HG02970 (cell line): ENCODE results near the gene SRCAP.

Experiments used
- ATAC-seq: cut with Tn5 transposase; IDR thresholded peaks from one replicate; pipeline ENCODE4 v1.9.1; 2021; ENCODE audit warnings: mild to moderate bottlenecking, moderate library complexity, moderate number of reproducible peaks; ENCODE audit not compliant: unreplicated experiment, low FRiP score

The SRCAP gene

DNA sequence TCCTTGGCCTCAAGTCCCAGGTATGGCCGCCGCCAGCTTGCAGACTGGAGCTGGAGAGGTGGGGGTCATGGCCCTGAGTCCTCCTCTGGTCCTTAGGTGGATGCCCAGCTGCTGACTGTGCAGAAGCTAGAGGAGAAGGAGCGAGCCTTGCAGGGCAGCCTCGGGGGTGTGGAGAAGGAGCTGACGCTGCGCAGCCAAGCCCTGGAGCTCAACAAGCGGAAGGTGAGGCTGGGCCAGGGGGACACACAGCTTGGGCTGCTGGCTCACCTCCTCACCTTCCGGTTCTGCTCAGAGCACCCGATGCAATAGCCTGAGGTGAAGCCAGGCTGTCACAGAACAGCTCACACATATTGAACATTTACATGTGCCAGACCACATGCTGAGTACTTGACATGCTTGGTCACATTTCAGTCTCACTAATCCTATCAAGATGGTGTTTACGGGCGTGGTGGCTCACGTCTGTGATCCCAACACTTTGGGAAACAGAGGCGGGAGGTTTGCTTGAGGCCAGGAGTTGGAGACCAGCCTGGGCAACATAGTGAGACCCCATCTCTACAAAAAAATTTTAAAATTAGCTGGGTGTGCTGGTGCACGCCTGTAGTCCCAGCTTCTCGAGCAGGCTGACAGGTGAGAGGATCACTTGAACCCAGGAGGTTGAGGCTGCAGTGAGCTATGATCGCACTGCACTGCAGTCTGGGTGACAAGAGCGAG lies 70.6 kb downstream of the SRCAP start:
- ATAC-seq = no peak

DNA sequence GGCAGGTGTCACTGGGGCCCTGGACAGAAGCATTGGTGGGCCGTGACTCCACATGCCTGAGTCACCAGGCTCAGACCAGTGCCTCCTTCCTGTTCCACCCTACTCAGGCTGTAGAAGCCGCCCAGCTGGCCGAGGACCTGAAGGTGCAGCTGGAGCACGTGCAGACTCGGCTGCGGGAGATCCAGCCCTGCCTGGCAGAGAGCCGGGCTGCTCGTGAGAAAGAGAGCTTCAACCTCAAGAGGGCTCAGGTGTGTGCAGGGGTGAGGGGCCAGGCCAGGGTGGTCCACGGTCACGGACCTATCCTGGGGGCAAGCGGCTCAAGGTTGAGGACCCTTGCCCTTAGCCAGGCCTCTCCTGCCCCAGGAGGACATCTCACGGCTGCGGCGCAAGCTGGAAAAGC lies 72.8 kb downstream of the SRCAP start:
- no peak for ATAC-seq

DNA sequence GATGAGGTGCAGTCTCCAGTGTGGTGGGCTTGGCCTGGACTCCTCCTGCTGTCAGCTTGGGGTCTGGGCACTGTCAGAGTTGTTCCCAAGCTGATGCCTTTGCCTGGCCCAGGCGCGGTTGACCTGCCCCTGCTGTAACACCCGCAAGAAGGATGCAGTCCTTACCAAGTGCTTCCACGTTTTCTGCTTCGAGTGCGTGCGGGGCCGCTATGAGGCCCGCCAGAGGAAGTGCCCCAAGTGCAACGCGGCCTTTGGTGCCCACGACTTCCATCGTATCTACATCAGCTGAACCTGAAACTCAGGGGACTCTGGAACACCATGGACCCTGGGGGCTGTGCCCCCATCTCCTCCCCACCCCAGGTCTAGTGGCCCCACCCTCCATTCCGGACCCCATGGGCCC lies 74.9 kb downstream of the SRCAP start:
- no peak for ATAC-seq

DNA sequence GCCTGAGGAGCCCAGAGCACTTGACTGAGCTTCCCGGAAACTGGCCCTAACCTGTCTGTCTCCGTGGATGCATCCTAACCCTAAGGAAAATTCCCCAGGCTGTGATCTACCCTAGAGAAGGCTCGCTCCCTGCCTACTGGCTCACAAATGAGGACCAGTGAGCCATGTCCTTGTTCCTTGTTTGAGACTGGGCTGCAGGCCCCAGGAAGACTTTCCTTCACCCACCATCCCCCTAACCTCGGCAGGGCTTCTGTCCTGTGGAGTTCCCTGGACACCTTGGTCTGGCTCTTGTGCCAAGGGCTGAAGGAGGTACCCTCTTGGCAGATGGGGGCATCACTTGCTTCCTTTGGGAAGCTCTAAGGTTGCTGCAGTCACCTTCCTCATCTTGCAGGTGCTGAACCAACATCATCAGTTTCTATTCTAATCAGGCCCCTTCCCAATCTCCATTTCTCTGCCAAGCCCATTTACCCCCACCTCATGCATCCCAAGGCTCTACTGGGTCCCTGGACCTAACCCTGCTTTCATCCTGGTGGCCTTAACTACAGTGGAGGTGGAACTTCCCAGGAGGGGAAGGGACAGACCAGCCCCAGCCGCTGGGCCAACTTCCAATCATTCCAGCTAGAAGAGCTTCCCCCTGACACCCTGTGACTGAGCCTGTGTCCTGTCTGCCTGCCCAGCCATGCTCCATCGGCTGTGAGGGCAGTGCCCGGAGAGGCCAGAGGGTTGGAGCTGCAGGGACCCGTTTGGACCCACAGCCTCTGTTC lies 75.6 kb downstream of the SRCAP start:
- no peak for ATAC-seq

DNA sequence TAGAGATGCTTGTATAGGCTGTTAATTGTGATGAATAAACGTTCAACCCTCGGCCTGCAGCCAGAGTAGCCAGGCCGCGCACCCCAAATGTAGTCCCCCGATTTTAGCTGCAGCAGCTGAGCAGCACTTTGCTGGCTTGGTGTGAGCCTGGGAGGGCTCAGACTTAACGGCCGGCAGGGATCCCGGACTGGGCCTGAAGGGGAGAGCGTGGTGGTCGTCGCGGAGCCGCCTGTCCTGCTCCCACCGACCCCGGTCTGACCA lies 76.1 kb downstream of the SRCAP start:
- no peak for ATAC-seq

DNA sequence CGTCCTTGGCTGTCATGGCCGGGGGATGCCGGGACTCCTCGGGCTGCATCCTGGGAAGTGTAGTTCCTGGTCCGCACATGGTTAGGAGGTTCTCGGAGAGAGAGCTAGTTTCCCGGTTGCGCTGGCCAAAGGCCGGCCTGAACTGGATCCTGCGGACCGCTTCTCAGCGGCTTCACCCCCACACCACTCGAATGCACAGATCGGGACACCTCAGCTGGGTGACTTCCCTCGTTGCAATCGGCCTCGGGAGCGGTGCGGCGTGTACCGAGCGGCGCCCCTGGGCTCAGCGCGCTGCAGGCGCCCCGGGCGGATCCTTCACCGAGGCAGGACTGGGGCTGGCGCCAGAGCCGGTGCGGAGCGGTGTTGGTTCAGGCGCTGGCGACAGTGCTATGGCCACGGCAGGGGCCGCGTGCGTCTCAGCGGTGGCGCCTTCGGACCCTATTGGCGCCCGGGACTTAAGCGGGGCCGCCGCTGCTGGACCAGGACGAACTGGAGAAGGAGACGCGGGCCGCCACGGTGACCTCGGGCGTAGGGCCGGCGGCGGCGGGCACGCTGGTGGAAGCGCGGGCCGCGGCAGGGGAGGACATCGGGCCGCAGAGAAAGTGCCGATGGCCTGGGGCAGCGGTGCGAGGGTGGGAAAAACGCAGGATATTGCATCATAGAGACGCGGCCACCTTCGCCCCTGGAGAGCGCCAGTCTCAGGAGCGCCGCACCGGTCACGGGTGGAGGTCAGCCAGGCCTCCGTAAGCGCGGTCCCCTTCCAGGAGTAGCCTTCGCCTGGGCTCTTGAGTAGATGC lies 76.6 kb downstream of the SRCAP start:
- ATAC-seq = no peak

DNA sequence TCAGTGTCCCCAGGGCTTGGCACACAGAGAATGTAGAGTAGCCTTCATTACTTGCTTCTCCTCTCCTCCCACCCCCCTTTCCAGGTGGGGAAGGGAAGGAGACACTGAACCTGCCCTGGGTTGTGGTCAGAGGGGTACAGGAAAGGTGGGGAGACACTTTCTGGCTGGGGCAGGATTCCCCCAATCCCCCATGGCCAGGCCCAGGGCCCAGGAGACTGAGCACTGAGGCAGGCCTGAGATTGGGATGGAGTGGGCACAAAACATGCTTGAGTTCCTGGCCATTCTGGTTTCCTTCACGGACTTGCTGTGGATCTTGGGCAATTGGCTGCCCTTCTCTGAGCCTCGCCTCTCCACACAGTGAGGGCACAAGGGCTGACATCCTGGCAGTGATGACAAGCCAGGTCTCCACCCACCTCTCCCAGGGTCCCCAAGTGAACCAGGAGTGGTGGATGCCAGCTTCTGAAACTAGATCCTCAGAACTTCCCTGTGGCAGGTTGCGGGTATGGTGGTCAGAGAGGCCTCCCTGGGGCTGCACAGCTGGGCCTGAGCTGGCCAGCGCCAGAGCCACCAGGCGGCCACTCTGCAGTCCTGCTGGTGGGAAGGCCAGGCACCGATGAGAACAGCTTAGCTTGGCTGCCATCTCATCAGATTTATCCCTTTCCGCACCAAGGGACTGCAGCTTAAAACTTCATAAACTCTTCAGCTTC lies 78.8 kb downstream of the SRCAP start:
- no peak for ATAC-seq

DNA sequence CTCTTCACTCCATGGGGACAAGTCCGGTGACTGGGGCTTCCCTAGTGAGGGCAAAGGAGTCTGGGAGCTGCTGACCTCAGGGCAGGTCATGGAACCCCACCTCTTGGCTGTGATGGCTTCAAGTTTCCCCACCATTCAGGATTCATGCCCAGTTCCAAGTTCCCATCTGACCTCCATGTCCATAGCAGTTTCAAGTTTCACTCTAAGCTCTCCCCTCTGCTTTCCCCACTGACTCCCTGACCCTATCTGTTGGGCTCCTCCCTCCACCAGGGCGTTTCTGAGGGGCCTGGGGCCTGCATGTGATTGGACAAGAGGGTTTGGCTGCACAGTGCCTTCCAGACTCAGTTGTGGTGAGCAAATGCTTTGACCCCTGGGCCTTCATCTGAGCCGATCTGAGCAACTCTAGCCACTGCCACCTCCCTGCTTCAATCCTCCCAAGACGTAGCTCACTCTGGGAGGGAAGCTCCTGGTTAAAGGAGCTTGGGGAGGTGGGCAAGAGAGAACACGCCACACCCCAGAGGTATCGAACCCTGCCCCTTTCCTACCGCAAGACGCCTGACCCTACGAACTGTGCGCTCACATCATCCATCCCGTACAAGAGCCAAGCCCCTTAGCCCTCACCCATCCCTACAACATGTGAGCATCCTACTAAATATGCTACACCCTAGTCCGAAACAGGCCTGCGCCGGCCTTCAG lies 79.7 kb downstream of the SRCAP start:
- ATAC-seq = no peak

DNA sequence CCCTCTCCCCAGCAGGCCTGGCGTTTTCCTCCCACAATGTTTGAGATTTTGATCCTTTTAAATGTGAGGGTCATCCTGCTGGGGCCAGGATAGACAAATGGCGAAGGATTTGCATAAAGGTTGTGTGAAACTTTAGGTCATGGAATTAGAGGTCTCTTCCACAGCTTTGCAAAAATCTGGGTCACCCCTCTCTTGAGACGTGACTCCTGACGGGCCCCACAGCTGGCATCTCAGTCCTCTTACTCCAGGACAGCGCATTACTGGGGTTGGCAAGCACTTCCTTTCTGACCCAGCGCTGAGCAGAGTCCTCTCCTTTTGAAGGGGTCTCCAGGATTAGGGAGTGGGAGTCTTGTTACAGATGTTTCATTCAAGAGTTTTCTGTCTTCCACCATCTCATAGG lies 80.6 kb downstream of the SRCAP start:
- ATAC-seq = no peak

DNA sequence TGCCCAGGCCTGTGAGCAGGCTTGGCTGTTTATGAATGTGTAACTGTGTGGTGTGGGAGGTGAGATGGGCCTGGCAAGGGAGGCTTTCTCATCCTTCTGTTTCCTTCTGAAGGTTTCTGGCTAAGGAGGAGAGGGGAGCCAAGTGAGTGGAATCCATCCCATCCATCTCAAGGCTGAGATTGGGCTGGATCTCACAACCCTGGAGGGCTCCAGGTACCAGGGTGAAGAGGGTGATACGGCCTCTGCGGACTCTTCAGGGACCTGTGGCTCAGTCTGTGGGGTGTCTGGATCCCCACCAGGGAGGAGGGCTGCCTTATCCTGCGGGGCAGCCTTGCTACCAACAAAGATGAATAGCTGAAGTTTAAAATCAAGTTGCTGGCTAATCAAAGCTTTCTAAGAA lies 81.0 kb downstream of the SRCAP start:
- no peak for ATAC-seq

DNA sequence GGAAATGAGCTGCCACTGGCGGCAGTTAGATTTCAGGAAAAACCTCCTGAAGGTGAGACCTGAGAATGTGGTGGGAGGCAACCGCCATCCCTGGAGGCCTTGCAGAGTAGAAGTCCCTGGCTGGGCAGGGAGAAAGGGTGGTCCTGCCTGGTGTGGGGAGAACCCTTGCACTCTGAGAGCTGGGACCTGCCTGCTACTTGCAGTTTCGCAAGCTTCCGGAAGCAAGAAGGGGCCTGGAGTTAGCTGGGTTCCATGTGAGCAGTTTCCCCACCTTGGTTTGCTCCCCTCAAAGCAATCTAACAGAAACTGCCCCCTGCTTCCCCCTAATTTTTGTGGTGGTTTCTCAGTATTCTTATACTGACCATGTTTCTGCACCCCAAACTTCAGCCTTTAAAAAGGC lies 81.6 kb downstream of the SRCAP start:
- no peak for ATAC-seq

DNA sequence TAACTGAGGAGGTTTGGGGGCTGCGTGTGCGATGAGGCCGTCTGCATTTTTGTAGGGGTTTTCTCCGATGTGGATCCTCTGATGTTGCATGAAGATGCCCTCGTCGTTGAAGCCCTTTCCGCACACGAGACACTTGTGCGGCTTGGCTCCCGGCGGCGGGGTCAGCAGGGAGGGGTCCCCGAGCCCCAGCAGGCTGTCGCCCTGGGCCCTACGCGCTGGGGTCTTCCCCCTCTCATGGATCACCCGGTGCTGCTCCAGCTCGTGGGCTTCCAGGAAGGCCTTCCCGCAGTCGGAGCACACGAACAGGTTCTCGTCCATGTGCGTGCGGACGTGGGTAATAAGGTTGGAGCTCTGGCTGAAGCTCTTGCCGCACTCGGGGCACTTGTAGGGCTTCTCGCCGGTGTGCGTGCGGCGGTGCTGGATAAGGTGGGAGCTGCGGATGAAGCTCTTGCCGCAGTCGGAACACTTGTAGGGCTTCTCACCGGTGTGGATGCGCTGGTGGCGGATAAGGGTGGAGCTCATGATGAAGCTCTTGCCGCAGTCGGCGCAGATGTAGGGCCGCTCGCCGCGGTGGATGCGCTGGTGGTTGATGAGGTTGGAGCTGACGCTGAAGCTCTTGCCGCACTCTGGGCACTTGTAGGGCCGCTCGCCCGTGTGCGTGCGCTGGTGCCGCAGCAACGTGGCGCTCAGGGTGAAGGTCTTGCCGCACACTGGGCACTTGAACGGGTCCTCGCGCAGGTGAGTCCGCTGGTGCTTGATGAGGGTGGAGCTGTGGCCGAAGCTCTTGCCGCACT lies 83.7 kb downstream of the SRCAP start:
- ATAC-seq = no peak

DNA sequence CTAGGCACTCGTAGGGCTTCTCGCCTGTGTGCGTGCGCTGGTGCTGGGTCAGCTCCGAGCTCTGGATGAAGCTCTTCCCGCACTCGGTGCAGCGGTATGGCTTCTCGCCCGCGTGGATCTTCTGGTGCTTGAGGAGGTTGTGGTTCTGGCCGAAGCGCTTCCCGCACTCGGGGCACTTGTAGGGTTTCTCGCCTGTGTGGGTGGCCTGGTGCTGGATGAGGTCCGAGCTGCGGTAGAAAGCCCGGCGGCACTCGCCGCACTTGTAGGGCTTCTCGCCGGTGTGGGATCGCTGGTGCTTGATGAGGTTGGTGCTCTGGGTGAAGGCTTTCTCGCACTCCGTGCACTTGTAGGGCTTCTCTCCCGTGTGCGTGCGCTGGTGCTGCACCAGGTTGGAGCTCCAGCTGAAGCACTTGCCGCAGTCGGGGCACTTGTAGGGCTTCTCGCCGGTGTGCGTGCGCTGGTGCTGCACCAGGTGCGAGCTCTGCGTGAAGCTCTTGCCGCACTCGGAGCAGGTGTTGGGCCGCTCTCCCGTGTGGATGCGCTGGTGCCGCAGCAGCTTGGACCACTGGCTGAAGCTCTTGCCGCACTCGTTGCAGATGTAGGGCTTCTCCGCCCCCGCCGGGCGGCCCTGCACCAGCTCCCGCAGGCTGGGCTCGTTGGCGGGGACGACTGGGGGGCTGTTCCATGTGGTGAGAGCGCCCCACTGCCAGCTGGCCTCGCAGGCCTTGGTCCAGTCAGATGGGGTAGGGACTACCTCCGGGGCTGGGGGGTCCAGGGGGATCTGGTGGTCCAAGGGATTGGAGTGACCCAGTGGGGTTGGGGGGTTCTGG lies 84.5 kb downstream of the SRCAP start:
- ATAC-seq = no peak

DNA sequence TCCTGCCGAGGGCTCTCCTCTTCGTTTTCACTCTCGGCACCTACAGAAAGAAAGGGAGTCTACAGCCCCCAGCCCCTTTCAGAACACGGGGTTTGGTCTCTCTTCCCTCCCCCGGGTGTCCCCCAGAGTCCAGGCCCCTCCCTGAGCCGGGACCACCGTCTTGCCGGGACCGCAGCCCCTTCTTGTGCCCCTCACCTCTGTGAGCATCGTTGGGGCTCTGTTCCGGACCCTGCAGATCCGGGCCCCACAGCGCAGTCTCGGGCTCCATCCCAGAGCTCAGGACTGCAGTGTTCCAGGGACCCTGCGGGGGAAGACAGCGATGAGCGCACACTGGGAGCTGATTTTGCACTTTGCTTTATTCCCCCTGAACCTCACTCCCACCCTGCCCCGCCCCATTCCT lies 85.2 kb downstream of the SRCAP start:
- no peak for ATAC-seq

DNA sequence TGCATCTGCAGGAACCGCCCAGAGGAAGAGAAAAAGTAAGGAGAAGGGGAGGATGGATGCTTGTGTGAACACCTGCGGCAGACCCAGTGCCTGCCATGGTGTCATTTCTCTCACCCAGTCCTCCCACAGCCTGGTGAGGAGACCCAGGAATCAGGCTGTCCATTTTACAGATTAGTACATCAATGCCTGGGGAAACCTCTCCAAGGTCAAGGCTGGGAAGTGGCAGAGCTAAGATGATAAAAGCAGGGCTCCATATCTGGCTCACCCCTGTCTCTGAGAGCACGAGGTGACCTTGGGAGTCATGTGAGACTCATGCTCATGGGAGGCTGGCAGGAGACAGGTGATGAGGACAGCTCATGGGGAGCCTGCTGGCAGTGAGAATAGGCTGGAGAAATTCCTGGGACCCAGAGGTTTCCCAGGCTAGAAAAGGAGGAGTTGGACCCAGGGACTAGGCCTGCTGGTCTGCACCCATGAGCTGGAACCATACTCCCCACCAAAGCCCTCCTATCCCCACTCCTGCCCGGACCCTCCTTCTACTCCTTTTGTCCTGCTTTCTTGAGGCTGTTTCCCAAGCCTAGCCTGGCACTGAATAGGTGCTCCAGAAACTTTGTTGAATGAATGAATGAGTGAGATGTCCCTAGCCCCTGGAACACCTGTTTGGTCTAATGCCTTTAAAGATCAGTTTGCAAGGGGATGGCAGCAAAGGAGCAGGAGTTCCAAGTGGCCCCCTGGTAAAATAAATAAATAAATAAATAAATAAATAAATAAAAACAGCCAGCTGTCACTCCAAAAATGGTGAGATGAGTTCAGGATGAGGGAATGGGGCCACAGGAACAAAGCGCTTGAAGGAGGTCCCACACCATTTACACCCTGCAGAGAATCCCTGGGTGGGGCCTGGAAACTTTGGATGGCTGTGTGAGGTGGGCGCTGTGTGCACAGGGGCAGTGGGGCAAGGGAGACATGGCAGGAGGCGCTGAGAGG lies 86.4 kb downstream of the SRCAP start:
- ATAC-seq = no peak

DNA sequence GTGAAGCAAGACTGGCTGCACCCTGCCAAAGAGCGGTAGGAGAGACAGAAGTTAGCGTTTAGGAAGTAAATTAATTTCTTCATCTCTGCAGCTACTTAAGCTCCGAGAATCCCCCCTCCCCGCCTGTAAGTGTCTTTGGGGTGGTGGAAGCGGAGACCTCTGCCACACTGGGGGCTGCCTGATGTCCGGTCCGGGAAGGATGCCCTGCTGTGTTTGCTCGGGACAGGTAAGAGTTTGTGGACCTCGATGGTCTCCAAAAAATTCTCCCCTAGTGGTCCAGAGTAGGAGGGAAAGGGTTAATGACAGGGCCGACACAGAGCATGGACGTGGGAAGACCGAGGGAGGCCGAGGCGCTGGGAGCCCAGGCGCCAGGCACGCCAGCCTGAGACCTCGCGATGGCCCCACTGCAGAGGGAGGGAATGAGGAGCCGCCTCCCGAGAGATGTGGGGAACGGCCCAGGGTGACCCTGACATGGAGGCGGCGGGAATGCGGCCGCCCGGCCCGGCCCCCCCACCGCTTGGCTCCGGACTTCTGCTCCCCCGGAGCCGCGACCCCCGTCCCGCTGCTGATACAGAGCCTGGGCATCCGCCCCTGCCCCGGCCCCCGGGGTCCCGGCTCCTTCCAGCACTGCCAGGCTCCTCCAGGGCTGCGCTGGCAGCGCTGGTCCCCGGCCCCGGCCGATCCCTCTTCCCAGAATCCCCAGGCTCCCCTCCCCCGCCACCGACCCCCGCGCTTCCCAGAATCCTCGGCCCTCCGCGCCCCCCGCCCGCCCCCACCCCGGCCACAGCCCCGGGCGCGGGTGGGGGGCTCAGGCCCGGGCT lies 87.4 kb downstream of the SRCAP start:
- no peak for ATAC-seq
